HepG2 (cell line): ENCODE data around the gene KAT2A. TPM values are rescaled to one million over a fixed set of nuclear protein-coding genes. Genes with fewer than 3 reads are reported as not detected.

Experiments
- BORCS8-MEF2B ChIP-seq: sonication (generic); formaldehyde crosslinking; IDR thresholded peaks from 2 replicates; pipeline ENCODE4 v1.8.0; 2022; ENCODE audit warnings: mild to moderate bottlenecking, missing genetic modification reagents
- FOXA3 ChIP-seq: IDR thresholded peaks from 2 replicates; pipeline ENCODE4 v1.6.1; 2016; ENCODE audit warnings: missing genetic modification reagents, missing compliant biosample characterization
- FOXC1 ChIP-seq: sonication (generic); formaldehyde crosslinking; IDR thresholded peaks from 2 replicates; pipeline ENCODE4 v1.8.0; 2022; ENCODE audit warnings: mild to moderate bottlenecking, missing genetic modification reagents, borderline replicate concordance
- GATA4 ChIP-seq: sonication (generic); IDR thresholded peaks from 2 replicates; pipeline ENCODE4 v1.6.1; 2016; ENCODE audit warnings: antibody characterized with exemption, low read depth, borderline replicate concordance
- HNF4G ChIP-seq, 2 experiments: sonication (generic) in 1 of 2; formaldehyde crosslinking in 1 of 2; IDR thresholded peaks; 2 replicates each; pipeline versions ENCODE4 v1.4.0 to v1.6.1; 2011 to 2020; ENCODE audit warnings: borderline replicate concordance in 2 of 2, low read depth in 2 of 2, mild to moderate bottlenecking in 2 of 2, low read length in 1 of 2, missing genetic modification reagents in 1 of 2, moderate library complexity in 1 of 2
- HNRNPK ChIP-seq: fragments of 200-400 bp; formaldehyde crosslinking; IDR thresholded peaks from 2 replicates; pipeline ENCODE4 v1.6.1; 2018; ENCODE audit warnings: low read length, low read depth, moderate library complexity, mild to moderate bottlenecking; ENCODE audit not compliant: poor library complexity, severe bottlenecking
- JARID2 ChIP-seq: sonication (generic); formaldehyde crosslinking; IDR thresholded peaks from 2 replicates; pipeline ENCODE4 v1.8.1; 2023; ENCODE audit warnings: missing genetic modification reagents, inconsistent platforms; ENCODE audit not compliant: insufficient replicate concordance
- KAT2B ChIP-seq: fragments of 150-350 bp; IDR thresholded peaks from 2 replicates; pipeline ENCODE4 v1.6.1; 2014; ENCODE audit warnings: low read depth, low read length, borderline replicate concordance
- KDM2A ChIP-seq: sonication (generic); formaldehyde crosslinking; IDR thresholded peaks from 2 replicates; pipeline ENCODE4 v1.4.0; 2020; ENCODE audit warnings: low read depth, missing genetic modification reagents, borderline replicate concordance
- KDM6A ChIP-seq: IDR thresholded peaks from 2 replicates; pipeline ENCODE4 v1.6.1; 2016; ENCODE audit warnings: low read depth
- PHF5A ChIP-seq: IDR thresholded peaks from one replicate; pipeline ENCODE4 v1.6.1; 2018; ENCODE audit warnings: low read depth, missing genetic modification reagents; ENCODE audit not compliant: unreplicated experiment
- POGZ ChIP-seq: sonication (generic); formaldehyde crosslinking; IDR thresholded peaks from 2 replicates; pipeline ENCODE4 v1.4.0; 2020; ENCODE audit warnings: mild to moderate bottlenecking, missing genetic modification reagents
- RELA ChIP-seq: sonication (generic); formaldehyde crosslinking; IDR thresholded peaks from 2 replicates; pipeline ENCODE4 v1.4.0; 2020; ENCODE audit warnings: missing genetic modification reagents
- SP140L ChIP-seq: sonication (generic); formaldehyde crosslinking; IDR thresholded peaks from 2 replicates; pipeline ENCODE4 v1.4.0; 2020; ENCODE audit warnings: missing genetic modification reagents, borderline replicate concordance
- SRF ChIP-seq: IDR thresholded peaks from 2 replicates; pipeline ENCODE4 v1.6.1; 2011; ENCODE audit warnings: mild to moderate bottlenecking, low read depth, low read length, moderate library complexity
- SSRP1 ChIP-seq: IDR thresholded peaks from 2 replicates; pipeline ENCODE4 v1.6.1; 2016; ENCODE audit warnings: control low read depth
- SUZ12 ChIP-seq: fragments of 150-350 bp; IDR thresholded peaks from 2 replicates; pipeline ENCODE4 v1.6.1; 2014; ENCODE audit warnings: low read depth, low read length
- ZFP36L1 ChIP-seq: sonication (generic); formaldehyde crosslinking; IDR thresholded peaks from 2 replicates; pipeline ENCODE4 v1.8.0; 2022; ENCODE audit warnings: mild to moderate bottlenecking, missing genetic modification reagents, moderate library complexity
- ZNF567 ChIP-seq: sonication (generic); formaldehyde crosslinking; IDR thresholded peaks from 2 replicates; pipeline ENCODE4 v1.8.1; 2023; ENCODE audit warnings: mild to moderate bottlenecking, missing genetic modification reagents, borderline replicate concordance
- ZNF713 ChIP-seq: sonication (generic); formaldehyde crosslinking; IDR thresholded peaks from 2 replicates; pipeline ENCODE4 v1.4.0; 2020; ENCODE audit warnings: mild to moderate bottlenecking, missing genetic modification reagents
- polyA plus RNA-seq, 8 experiments: library from polyadenylated mRNA; depleted of rRNA in 3 of 8; stranded (reverse) in 7 of 8; unstranded in 1 of 8; fragments of >200 nt; fragmentation: Illumina TruSeq in 4 of 8; extraction: Trizol in 4 of 8; gene quantifications; 2 replicates each; pipeline versions ENCODE4 v1.2.1 to v1.2.3, GENCODE V29; 2011 to 2016; ENCODE audit warnings: low read depth in 4 of 8, missing spikeins in 1 of 8, mixed read lengths in 1 of 8; ENCODE audit not compliant: insufficient read depth in 1 of 8
- total RNA-seq, 5 experiments: library from RNA; depleted of rRNA; stranded (reverse); fragments of >200 nt; fragmentation: Illumina TruSeq; extraction: Trizol; gene quantifications; 2 replicates each; pipeline ENCODE4 v1.2.3, GENCODE V29; 2016; ENCODE audit warnings: low read depth in 1 of 5
- TF ChIP-seq, protein P1 (sequence below): sonication (generic); formaldehyde crosslinking; IDR thresholded peaks from 2 replicates; pipeline ENCODE4 v1.5.0; 2020; ENCODE audit warnings: mild to moderate bottlenecking, missing genetic modification reagents, moderate library complexity
- TF ChIP-seq, protein P2 (sequence below): sonication (generic); formaldehyde crosslinking; IDR thresholded peaks from 2 replicates; pipeline ENCODE4 v1.4.0; 2020; ENCODE audit warnings: missing genetic modification reagents
- TF ChIP-seq, protein P3 (sequence below): fragments of 450-650 bp; IDR thresholded peaks from 2 replicates; pipeline ENCODE4 v1.6.1; 2017

Gene KAT2A
- total and polyA plus RNA-seq, 2 of the 13 experiments (the other 11 are each of a cell fraction or from before 2014, with no cell fraction given): 29.1 to 90.4 TPM

DNA sequence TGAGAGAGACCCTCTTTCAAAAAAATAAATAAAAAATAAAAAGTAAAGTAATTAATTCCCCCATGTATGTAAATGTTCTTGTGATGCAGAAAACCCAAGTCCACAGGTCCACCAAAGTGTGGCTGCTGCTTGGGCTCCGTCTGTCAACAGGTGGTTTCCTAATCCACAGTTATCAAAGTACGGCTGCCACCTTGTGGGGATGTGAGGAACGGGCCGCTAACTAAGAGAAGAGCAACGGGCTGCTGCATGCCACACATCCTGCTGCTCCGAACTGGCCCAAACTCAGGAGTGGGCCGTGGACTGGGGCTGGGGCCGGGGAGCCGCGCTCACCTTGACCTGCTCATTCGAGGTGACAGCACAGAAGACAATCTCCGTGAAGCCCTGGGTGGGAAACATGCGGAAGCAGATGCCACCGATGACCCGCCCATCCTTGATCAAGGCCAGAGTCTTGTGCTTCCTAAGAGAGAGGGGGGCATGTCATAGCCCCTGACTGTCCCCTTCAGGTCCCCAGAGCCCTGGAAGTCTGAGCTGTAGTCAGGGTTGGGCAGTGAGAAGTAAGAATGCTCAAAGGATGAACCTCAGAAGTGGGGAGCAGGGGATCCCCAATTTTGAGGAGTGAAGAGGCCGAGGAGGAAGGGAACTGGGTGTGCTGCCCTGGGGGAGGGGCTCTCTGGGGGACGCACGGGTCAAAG, 4.3 kb downstream of the KAT2A start (continued):
- TF ChIP-seq KDM6A (no peak), FOXC1 (CRISPR knock-in tag) (no peak), RELA (0 out of 2 replicates have a peak, but pooled peaks have one; percentile 76), BORCS8-MEF2B (0 out of 2 replicates have a peak, but pooled peaks have one; percentile 29), JARID2 (no peak), SP140L (CRISPR knock-in tag) (no peak), SUZ12 (no peak), KDM2A (CRISPR knock-in tag) (peak; percentile 62; the same call in 1 of the 2 replicates), ZNF567 (CRISPR knock-in tag) (no peak), GATA4 (no peak), ZNF713 (CRISPR knock-in tag) (no peak), SRF (no peak), FOXA3 (CRISPR knock-in tag) (peak; percentile 81), ZFP36L1 (no peak), KAT2B (no peak), HNRNPK (no peak), SSRP1 (CRISPR knock-in tag) (0 out of 2 replicates have a peak, but pooled peaks have one; percentile 34), HNF4G (IDR thresholded peaks at IDR 0.05; ENCODE audit: borderline replicate concordance, low read depth, low read length) (no peak), HNF4G (CRISPR knock-in tag; IDR thresholded peaks at IDR 0.05; ENCODE audit: borderline replicate concordance, low read depth) (no peak), POGZ (CRISPR knock-in tag) (no peak), PHF5A (peak; percentile 22)
- TF ChIP-seq, protein P1, sequence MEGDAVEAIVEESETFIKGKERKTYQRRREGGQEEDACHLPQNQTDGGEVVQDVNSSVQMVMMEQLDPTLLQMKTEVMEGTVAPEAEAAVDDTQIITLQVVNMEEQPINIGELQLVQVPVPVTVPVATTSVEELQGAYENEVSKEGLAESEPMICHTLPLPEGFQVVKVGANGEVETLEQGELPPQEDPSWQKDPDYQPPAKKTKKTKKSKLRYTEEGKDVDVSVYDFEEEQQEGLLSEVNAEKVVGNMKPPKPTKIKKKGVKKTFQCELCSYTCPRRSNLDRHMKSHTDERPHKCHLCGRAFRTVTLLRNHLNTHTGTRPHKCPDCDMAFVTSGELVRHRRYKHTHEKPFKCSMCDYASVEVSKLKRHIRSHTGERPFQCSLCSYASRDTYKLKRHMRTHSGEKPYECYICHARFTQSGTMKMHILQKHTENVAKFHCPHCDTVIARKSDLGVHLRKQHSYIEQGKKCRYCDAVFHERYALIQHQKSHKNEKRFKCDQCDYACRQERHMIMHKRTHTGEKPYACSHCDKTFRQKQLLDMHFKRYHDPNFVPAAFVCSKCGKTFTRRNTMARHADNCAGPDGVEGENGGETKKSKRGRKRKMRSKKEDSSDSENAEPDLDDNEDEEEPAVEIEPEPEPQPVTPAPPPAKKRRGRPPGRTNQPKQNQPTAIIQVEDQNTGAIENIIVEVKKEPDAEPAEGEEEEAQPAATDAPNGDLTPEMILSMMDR: peak; percentile 96
- TF ChIP-seq, protein P2, sequence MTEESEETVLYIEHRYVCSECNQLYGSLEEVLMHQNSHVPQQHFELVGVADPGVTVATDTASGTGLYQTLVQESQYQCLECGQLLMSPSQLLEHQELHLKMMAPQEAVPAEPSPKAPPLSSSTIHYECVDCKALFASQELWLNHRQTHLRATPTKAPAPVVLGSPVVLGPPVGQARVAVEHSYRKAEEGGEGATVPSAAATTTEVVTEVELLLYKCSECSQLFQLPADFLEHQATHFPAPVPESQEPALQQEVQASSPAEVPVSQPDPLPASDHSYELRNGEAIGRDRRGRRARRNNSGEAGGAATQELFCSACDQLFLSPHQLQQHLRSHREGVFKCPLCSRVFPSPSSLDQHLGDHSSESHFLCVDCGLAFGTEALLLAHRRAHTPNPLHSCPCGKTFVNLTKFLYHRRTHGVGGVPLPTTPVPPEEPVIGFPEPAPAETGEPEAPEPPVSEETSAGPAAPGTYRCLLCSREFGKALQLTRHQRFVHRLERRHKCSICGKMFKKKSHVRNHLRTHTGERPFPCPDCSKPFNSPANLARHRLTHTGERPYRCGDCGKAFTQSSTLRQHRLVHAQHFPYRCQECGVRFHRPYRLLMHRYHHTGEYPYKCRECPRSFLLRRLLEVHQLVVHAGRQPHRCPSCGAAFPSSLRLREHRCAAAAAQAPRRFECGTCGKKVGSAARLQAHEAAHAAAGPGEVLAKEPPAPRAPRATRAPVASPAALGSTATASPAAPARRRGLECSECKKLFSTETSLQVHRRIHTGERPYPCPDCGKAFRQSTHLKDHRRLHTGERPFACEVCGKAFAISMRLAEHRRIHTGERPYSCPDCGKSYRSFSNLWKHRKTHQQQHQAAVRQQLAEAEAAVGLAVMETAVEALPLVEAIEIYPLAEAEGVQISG: peak; percentile 57; the same call in 1 of the 2 replicates
- TF ChIP-seq, protein P3, sequence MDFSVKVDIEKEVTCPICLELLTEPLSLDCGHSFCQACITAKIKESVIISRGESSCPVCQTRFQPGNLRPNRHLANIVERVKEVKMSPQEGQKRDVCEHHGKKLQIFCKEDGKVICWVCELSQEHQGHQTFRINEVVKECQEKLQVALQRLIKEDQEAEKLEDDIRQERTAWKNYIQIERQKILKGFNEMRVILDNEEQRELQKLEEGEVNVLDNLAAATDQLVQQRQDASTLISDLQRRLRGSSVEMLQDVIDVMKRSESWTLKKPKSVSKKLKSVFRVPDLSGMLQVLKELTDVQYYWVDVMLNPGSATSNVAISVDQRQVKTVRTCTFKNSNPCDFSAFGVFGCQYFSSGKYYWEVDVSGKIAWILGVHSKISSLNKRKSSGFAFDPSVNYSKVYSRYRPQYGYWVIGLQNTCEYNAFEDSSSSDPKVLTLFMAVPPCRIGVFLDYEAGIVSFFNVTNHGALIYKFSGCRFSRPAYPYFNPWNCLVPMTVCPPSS: no peak
